Measurements from ENCODE around the gene HOMER2. TPM values are rescaled to one million over a fixed set of nuclear protein-coding genes. Genes with fewer than 3 reads are reported as not detected.

The HOMER2 gene
- total and polyA plus RNA-seq, 2 experiments from 2014 or later, result 5.9 to 14.5 TPM

- Histone ChIP-seq H4K20me1 (ENCODE audit: insufficient read depth, poor library complexity, severe bottlenecking) (no peaks in the 10 kb centered on the region), H2AFZ (no peak overlapping the region), H3K36me3 (replicated peaks; ENCODE audit: insufficient read depth, low read depth) (no peaks in the 10 kb centered on the region), H3K4me3 (no peak overlapping the region), H3K27me3 (no peaks in the 10 kb centered on the region), H3K4me2 (no peak overlapping the region), H3K79me2 (no peaks in the 10 kb centered on the region), H3K27ac (no peak overlapping the region), H3K9me3 (ENCODE audit: low read depth) (no peaks in the 10 kb centered on the region), H3K4me1 (ENCODE audit: insufficient read depth) (no peaks in the 10 kb centered on the region), H3K9me2 (replicated peaks; ENCODE audit: insufficient read depth) (no peaks in the 10 kb centered on the region)
- WGBS (ENCODE audit: low lambda C conversion rate, missing lambda C conversion rate), result 96% methylated on average over 13 of the region's 18 CpGs
- TF ChIP-seq EZH2phosphoT487 (IDR thresholded peaks at IDR 0.05; ENCODE audit: low read depth, severe bottlenecking, unreplicated experiment) (no peak), CTCF (IDR thresholded peaks at IDR 0.05; ENCODE audit: poor library complexity) (no peak), EZH2 (IDR thresholded peaks at IDR 0.05; ENCODE audit: borderline replicate concordance) (no peak)
- DNase-seq (ENCODE audit: low spot score), result no peak
These were observed 121.9 kb downstream of the HOMER2 start for GRCh38 chr15:82830427-82831173.

- Histone ChIP-seq H3K4me2 (no peak overlapping the region), H3K4me1 (ENCODE audit: insufficient read depth) (no peaks in the 10 kb centered on the region), H3K4me3 (no peak overlapping the region), H3K9me3 (ENCODE audit: low read depth) (no peaks in the 10 kb centered on the region), H3K79me2 (no peaks in the 10 kb centered on the region), H3K9me2 (replicated peaks; ENCODE audit: insufficient read depth) (no peaks in the 10 kb centered on the region), H2AFZ (no peak overlapping the region), H4K20me1 (ENCODE audit: insufficient read depth, poor library complexity, severe bottlenecking) (no peaks in the 10 kb centered on the region), H3K27ac (no peak overlapping the region), H3K36me3 (replicated peaks; ENCODE audit: insufficient read depth, low read depth) (no peaks in the 10 kb centered on the region), H3K27me3 (no peaks in the 10 kb centered on the region)
- TF ChIP-seq CTCF (IDR thresholded peaks at IDR 0.05; ENCODE audit: poor library complexity), result no peak
- TF ChIP-seq EZH2phosphoT487 (IDR thresholded peaks at IDR 0.05; ENCODE audit: low read depth, severe bottlenecking, unreplicated experiment), result no peak
- no peak for TF ChIP-seq EZH2 (IDR thresholded peaks at IDR 0.05; ENCODE audit: borderline replicate concordance)
- 96% methylated on average over 4 of the region's 4 CpGs for WGBS (ENCODE audit: low lambda C conversion rate, missing lambda C conversion rate)
- no peak for DNase-seq (ENCODE audit: low spot score)
These were observed 123.3 kb downstream of the HOMER2 start for GRCh38 chr15:82829234-82829633.

GRCh38 chr15:82828075-82828474 lies 124.4 kb downstream of the HOMER2 start:
- DNase-seq (ENCODE audit: low spot score), result no peak
- H3K79me2 ChIP-seq, result no peaks in the 10 kb centered on the region
- H3K4me3 ChIP-seq, result no peak overlapping the region
- TF ChIP-seq CTCF (IDR thresholded peaks at IDR 0.05; ENCODE audit: poor library complexity) (no peak), EZH2phosphoT487 (IDR thresholded peaks at IDR 0.05; ENCODE audit: low read depth, severe bottlenecking, unreplicated experiment) (no peak), EZH2 (IDR thresholded peaks at IDR 0.05; ENCODE audit: borderline replicate concordance) (no peak)
- WGBS (ENCODE audit: low lambda C conversion rate, missing lambda C conversion rate), result 83% methylated on average over 1 of the region's 1 CpG
- H3K27ac ChIP-seq, result no peak overlapping the region
- H3K36me3 ChIP-seq (replicated peaks; ENCODE audit: insufficient read depth, low read depth), result no peaks in the 10 kb centered on the region
- H3K4me1 ChIP-seq (ENCODE audit: insufficient read depth), result no peaks in the 10 kb centered on the region
- no peak overlapping the region for H3K4me2 ChIP-seq
- no peaks in the 10 kb centered on the region for H3K27me3 ChIP-seq
- no peaks in the 10 kb centered on the region for H3K9me2 ChIP-seq (replicated peaks; ENCODE audit: insufficient read depth)
- H2AFZ ChIP-seq, result no peak overlapping the region
- H3K9me3 ChIP-seq (ENCODE audit: low read depth), result no peaks in the 10 kb centered on the region
- no peaks in the 10 kb centered on the region for H4K20me1 ChIP-seq (ENCODE audit: insufficient read depth, poor library complexity, severe bottlenecking)

Data from hepatocyte (in vitro differentiated cells).